Ishikawa (cell line): Measurements from ENCODE around the gene KBTBD2.

Source experiments
- EP300 ChIP-seq: IDR thresholded peaks from 2 replicates; pipeline ENCODE4 v1.6.1; 2012; ENCODE audit warnings: borderline replicate concordance
- FOXM1 ChIP-seq: IDR thresholded peaks from 2 replicates; pipeline ENCODE4 v1.6.1; 2012; ENCODE audit warnings: low read depth, borderline replicate concordance
- RAD21 ChIP-seq: IDR thresholded peaks from 2 replicates; pipeline ENCODE4 v1.6.1; 2012; ENCODE audit warnings: low read depth
- TAF1 ChIP-seq: IDR thresholded peaks from 2 replicates; pipeline ENCODE4 v1.6.1; 2012; ENCODE audit warnings: low read depth, mild to moderate bottlenecking
- TEAD4 ChIP-seq: IDR thresholded peaks from 2 replicates; pipeline ENCODE4 v1.6.1; 2012
- TF ChIP-seq, protein P1 (sequence below): IDR thresholded peaks from 2 replicates; pipeline ENCODE4 v1.6.1; 2012

DNA sequence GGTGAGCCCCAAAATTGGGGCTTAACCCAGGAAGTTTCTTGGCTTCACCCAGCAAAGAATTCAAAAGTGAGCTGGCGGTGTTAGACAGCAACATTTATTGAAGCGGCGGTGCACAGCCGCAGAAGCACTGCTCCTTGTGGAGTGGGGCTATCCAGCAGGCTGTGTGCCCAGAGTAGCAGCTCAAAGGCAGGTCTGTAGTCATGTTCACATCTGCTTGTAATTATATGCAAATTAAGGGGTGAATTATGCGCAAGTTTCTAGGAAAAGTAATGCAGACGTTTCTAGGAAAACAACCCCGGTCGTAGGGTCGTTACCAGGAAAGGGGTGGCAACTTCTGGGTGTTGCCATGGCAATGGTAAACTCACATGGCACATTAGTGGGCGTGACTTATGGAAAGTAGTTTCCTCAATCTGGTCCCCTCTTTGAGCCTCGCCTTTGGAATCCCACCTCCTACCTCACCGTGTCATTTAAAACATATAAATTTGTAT is 13.7 kb upstream of the KBTBD2 start:
- no peak for TF ChIP-seq TAF1
- TF ChIP-seq RAD21: no peak
- no peak for TF ChIP-seq TEAD4
- TF ChIP-seq EP300: no peak
- TF ChIP-seq FOXM1: no peak
- TF ChIP-seq, protein P1, sequence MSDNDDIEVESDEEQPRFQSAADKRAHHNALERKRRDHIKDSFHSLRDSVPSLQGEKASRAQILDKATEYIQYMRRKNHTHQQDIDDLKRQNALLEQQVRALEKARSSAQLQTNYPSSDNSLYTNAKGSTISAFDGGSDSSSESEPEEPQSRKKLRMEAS: no peak
